GM20431 (cell line): ENCODE results near the gene OCA2.

ENCODE experiments used
- in situ Hi-C: fragments of 300-500 bp; cut with MseI, MboI; formaldehyde crosslinking; loops from one replicate; pipeline ENCODE4 v1.15.0; 2020; ENCODE audit warnings: low sequenced_read_pairs; ENCODE audit not compliant: unreplicated experiment

The OCA2 gene

GRCh38 chr15:27805261-27806220, 293.6 kb downstream of the OCA2 start:
- in situ Hi-C loops: no loop called here

GRCh38 chr15:27804569-27805260, 294.4 kb downstream of the OCA2 start:
- in situ Hi-C loops: no loop called here

GRCh38 chr15:27798807-27799206, 300.3 kb downstream of the OCA2 start:
- in situ Hi-C loops: no loop called here

- in situ Hi-C loops: no loop called here
These were observed 301.4 kb downstream of the OCA2 start for GRCh38 chr15:27797765-27798164.

- in situ Hi-C loops: no loop called here
These were observed 302.5 kb downstream of the OCA2 start for GRCh38 chr15:27796405-27797320.

- in situ Hi-C loops: no loop called here
These were observed 306.3 kb downstream of the OCA2 start for GRCh38 chr15:27792756-27793264.

- in situ Hi-C loops: no loop called here
These were observed 308.8 kb downstream of the OCA2 start for GRCh38 chr15:27790270-27790669.

- in situ Hi-C loops: no loop called here
These were observed 311.2 kb downstream of the OCA2 start for GRCh38 chr15:27787931-27788330.

- in situ Hi-C loops: no loop called here
These were observed 315.0 kb downstream of the OCA2 start for GRCh38 chr15:27784107-27784506.

GRCh38 chr15:27783678-27784077, 315.4 kb downstream of the OCA2 start:
- in situ Hi-C loops: no loop called here

GRCh38 chr15:27782125-27782524, 317.0 kb downstream of the OCA2 start:
- in situ Hi-C loops: no loop called here

GRCh38 chr15:27776501-27776900, 322.6 kb downstream of the OCA2 start:
- in situ Hi-C loops: no loop called here

- in situ Hi-C loops: no loop called here
These were observed 324.5 kb downstream of the OCA2 start for GRCh38 chr15:27774638-27775037.

GRCh38 chr15:27774191-27774590, 324.9 kb downstream of the OCA2 start:
- in situ Hi-C loops: no loop called here

- in situ Hi-C loops: no loop called here
These were observed 327.2 kb downstream of the OCA2 start for GRCh38 chr15:27771892-27772291.

- in situ Hi-C loops: no loop called here
These were observed 328.2 kb downstream of the OCA2 start for GRCh38 chr15:27770769-27771554.

GRCh38 chr15:27770086-27770607, 329.0 kb downstream of the OCA2 start:
- in situ Hi-C loops: no loop called here

- in situ Hi-C loops: no loop called here
These were observed 329.5 kb downstream of the OCA2 start for GRCh38 chr15:27769652-27770051.
